Endothelial cell (in vitro differentiated cells): ENCODE results near the gene VWF. TPM values are rescaled to one million over a fixed set of nuclear protein-coding genes. Genes with fewer than 3 reads are reported as not detected.

Experiments
- DNase-seq: peaks from one replicate; pipeline ENCODE4 v3.0.0; 2021; ENCODE audit warnings: low spot score
- H3K27ac Mint-ChIP-seq: one replicate; pipeline ENCODE4 v1.8.0; 2021; ENCODE audit warnings: mixed read lengths, inconsistent platforms; ENCODE audit not compliant: unreplicated experiment
- H3K27me3 Mint-ChIP-seq: one replicate; pipeline ENCODE4 v1.8.0; 2021; ENCODE audit warnings: mild to moderate bottlenecking, moderate library complexity, mixed read lengths, inconsistent platforms; ENCODE audit not compliant: unreplicated experiment
- H3K36me3 Mint-ChIP-seq: one replicate; pipeline ENCODE4 v1.8.0; 2021; ENCODE audit warnings: mild to moderate bottlenecking, low read depth, mixed read lengths, inconsistent platforms; ENCODE audit not compliant: unreplicated experiment
- H3K4me1 Mint-ChIP-seq: one replicate; pipeline ENCODE4 v1.8.0; 2021; ENCODE audit warnings: mild to moderate bottlenecking, mixed read lengths, inconsistent platforms; ENCODE audit not compliant: unreplicated experiment
- H3K4me3 Mint-ChIP-seq: one replicate; pipeline ENCODE4 v1.8.0; 2021; ENCODE audit warnings: mild to moderate bottlenecking, mixed read lengths, inconsistent platforms; ENCODE audit not compliant: unreplicated experiment
- H3K9me3 Mint-ChIP-seq: one replicate; pipeline ENCODE4 v1.8.0; 2021; ENCODE audit warnings: mixed read lengths, inconsistent platforms; ENCODE audit not compliant: unreplicated experiment
- CTCF ChIP-seq: fragments of 200-600 bp; sonication (generic); IDR thresholded peaks from one replicate; pipeline ENCODE4 v1.5.0; 2021; ENCODE audit warnings: antibody characterized with exemption; ENCODE audit not compliant: unreplicated experiment
- total RNA-seq: library from RNA; stranded (reverse); fragmentation: NEBNext Ultra II Directional; extraction: Animal tissue kit (Norgen Biotek cat#: 25700); gene quantifications from one replicate; pipeline ENCODE4 v1.2.1, GENCODE V29; 2021; ENCODE audit not compliant: unreplicated experiment

VWF gene
- total RNA-seq, 1 donor from 2014 or later: 56.0 TPM

GRCh38 chr12:6038160-6038559 is 86.3 kb downstream of the VWF start:
- H3K36me3 Mint-ChIP-seq: peaks cover under 1% of the 10 kb centered on the region
- TF ChIP-seq CTCF: peak; percentile 96
- no peak overlapping the region for H3K4me3 Mint-ChIP-seq
- peak; percentile 77 for DNase-seq
- H3K27ac Mint-ChIP-seq: no peak overlapping the region
- peaks cover 3% of the 10 kb centered on the region for H3K27me3 Mint-ChIP-seq
- H3K4me1 Mint-ChIP-seq: peaks cover 13% of the 10 kb centered on the region
- no peaks in the 10 kb centered on the region for H3K9me3 Mint-ChIP-seq

GRCh38 chr12:6037459-6037858 is 87.0 kb downstream of the VWF start:
- no peak for TF ChIP-seq CTCF
- H3K36me3 Mint-ChIP-seq: peaks cover 7% of the 10 kb centered on the region
- peaks cover 4% of the 10 kb centered on the region for H3K27me3 Mint-ChIP-seq
- DNase-seq: no peak
- no peak overlapping the region for H3K4me3 Mint-ChIP-seq
- no peak overlapping the region for H3K27ac Mint-ChIP-seq
- no peaks in the 10 kb centered on the region for H3K9me3 Mint-ChIP-seq
- H3K4me1 Mint-ChIP-seq: peaks cover 13% of the 10 kb centered on the region

GRCh38 chr12:6036509-6036908 is 88.0 kb downstream of the VWF start:
- Mint-ChIP-seq H3K27ac (no peak overlapping the region), H3K27me3 (peaks cover 4% of the 10 kb centered on the region), H3K4me3 (no peak overlapping the region), H3K9me3 (no peaks in the 10 kb centered on the region), H3K36me3 (peaks cover 7% of the 10 kb centered on the region), H3K4me1 (peaks cover 13% of the 10 kb centered on the region)
- no peak for TF ChIP-seq CTCF
- DNase-seq: no peak

- Mint-ChIP-seq H3K9me3 (no peaks in the 10 kb centered on the region), H3K36me3 (peaks cover 11% of the 10 kb centered on the region), H3K27ac (no peak overlapping the region), H3K4me1 (peaks cover 13% of the 10 kb centered on the region), H3K27me3 (peaks cover 6% of the 10 kb centered on the region), H3K4me3 (no peak overlapping the region)
- no peak for TF ChIP-seq CTCF
- no peak for DNase-seq
These were observed 89.9 kb downstream of the VWF start for GRCh38 chr12:6034596-6034995.

GRCh38 chr12:6033546-6033945 is 90.9 kb downstream of the VWF start:
- no peaks in the 10 kb centered on the region for H3K9me3 Mint-ChIP-seq
- H3K27ac Mint-ChIP-seq: no peak overlapping the region
- H3K4me1 Mint-ChIP-seq: peaks cover 5% of the 10 kb centered on the region
- peak overlapping the region; percentile 21 for H3K4me3 Mint-ChIP-seq
- no peak for DNase-seq
- peaks cover 21% of the 10 kb centered on the region for H3K36me3 Mint-ChIP-seq
- peaks cover 6% of the 10 kb centered on the region for H3K27me3 Mint-ChIP-seq
- no peak for TF ChIP-seq CTCF
